Testis (tissue), 5 donors: ENCODE results near the gene TACO1. TPM values are rescaled to one million over a fixed set of nuclear protein-coding genes. Genes with fewer than 3 reads are reported as not detected.

ENCODE experiments used
- DNase-seq: peaks from one replicate; pipeline ENCODE4 v3.0.0-alpha.2; 2019
- H3K27ac ChIP-seq, 2 donors: fragments of 200-600 bp; sonication (generic); one replicate each; pipeline ENCODE4 v1.5.1; 2019
- H3K27me3 ChIP-seq: fragments of 200-600 bp; sonication (generic); one replicate; pipeline ENCODE4 v1.5.1; 2019
- H3K36me3 ChIP-seq: fragments of 200-600 bp; sonication (generic); one replicate; pipeline ENCODE4 v1.5.1; 2017; ENCODE audit warnings: low read depth; ENCODE audit errors: missing control alignments
- H3K4me1 ChIP-seq: fragments of 200-600 bp; sonication (generic); one replicate; pipeline ENCODE4 v1.5.1; 2019
- H3K4me3 ChIP-seq, 2 donors: fragments of 200-600 bp; sonication (generic); one replicate each; pipeline ENCODE4 v1.5.1; 2017 to 2019
- H3K9me3 ChIP-seq: fragments of 200-600 bp; sonication (generic); one replicate; pipeline ENCODE4 v1.5.1; 2017
- CTCF ChIP-seq, 3 experiments: fragments of 450-650 bp in 2 of 3; fragments of 200-600 bp in 1 of 3; sonication (generic) in 1 of 3; IDR thresholded peaks; one replicate each; pipeline ENCODE4 v1.5.1; 2016 to 2019; ENCODE audit warnings: antibody characterized with exemption in 3 of 3, mild to moderate bottlenecking in 2 of 3, moderate library complexity in 1 of 3
- POLR2A ChIP-seq: fragments of 450-650 bp; IDR thresholded peaks from one replicate; pipeline ENCODE4 v1.6.1; 2017; ENCODE audit warnings: antibody characterized with exemption, mild to moderate bottlenecking, moderate library complexity
- WGBS, 2 donors: methylation state at CpG; one replicate each; pipeline ENCODE4 v1.1.5; 2018; 5-methylcytosine and 5-hydroxymethylcytosine counted together
- intact Hi-C: fragments of 100-400 bp; cut with DNase I; formaldehyde crosslinking; loops from one replicate; pipeline ENCODE4 v1.15.1; 2023; ENCODE audit warnings: low total_unique reads
- long read RNA-seq, 2 donors: transcript quantifications; one replicate each; lab custom pipeline, GENCODE V29; 2026
- polyA plus RNA-seq: library from polyadenylated mRNA; stranded (reverse); fragments of 350-450 nt; fragmentation: Illumina TruSeq; extraction: RNeasy Lipid Tissue Mini Kit (QIAGEN cat#74804); gene quantifications from one replicate; pipeline ENCODE4 v1.2.3, GENCODE V29; 2014; ENCODE audit warnings: low read depth, low replicate concordance; ENCODE audit not compliant: insufficient read depth
- total RNA-seq, 2 donors: library from RNA; depleted of rRNA; stranded (reverse); fragments of >200 nt; gene quantifications; one replicate each; pipeline ENCODE4 v1.2.3, GENCODE V29; 2016

TACO1 gene
- 10 to 100 TPM; 19.2 to 22.3 TPM for total RNA-seq
- polyA plus RNA-seq: 28.0 TPM
- long read RNA-seq, donor 1, transcript TACO1-201 (5 exons, 1,469 nt): major isoform, 13 of 13 reads
- long read RNA-seq, donor 1, partial matches to known transcripts: 0 of 13 reads
- long read RNA-seq, donor 1, other reads (novel, unspliced or antisense): 0 of 13 reads
- long read RNA-seq, donor 2, transcript TACO1-201 (5 exons, 1,469 nt): major isoform, 6 of 6 reads
- long read RNA-seq, donor 2, partial matches to known transcripts: 0 of 6 reads
- long read RNA-seq, donor 2, other reads (novel, unspliced or antisense): 0 of 6 reads

- TF ChIP-seq CTCF (IDR thresholded peaks at IDR 0.05) (no peak), POLR2A (no peak)
- H3K9me3 ChIP-seq: no peaks in the 10 kb centered on the region
- peak; percentile 79 for DNase-seq
- H3K4me3 ChIP-seq: peak within 1 kb of the TSS; percentile 79 to 82
- WGBS, 2 donors: 1% methylated on average over 16 to 54 of the region's 61 CpGs
- H3K36me3 ChIP-seq: no peaks in the 10 kb centered on the region
- H3K4me1 ChIP-seq: peaks cover 14% of the 10 kb centered on the region
- H3K27me3 ChIP-seq: no peaks in the 10 kb centered on the region
- intact Hi-C loops: no loop called here
- H3K27ac ChIP-seq: peak within 1 kb of the TSS; percentile 28 to 81
Measured at GRCh38 chr17:63600569-63601438, at the start of gene TACO1. Gene TACO1 (plus strand): TSS chr17:63600895. CDS start chr17:63601084, 189 bp downstream.

DNA sequence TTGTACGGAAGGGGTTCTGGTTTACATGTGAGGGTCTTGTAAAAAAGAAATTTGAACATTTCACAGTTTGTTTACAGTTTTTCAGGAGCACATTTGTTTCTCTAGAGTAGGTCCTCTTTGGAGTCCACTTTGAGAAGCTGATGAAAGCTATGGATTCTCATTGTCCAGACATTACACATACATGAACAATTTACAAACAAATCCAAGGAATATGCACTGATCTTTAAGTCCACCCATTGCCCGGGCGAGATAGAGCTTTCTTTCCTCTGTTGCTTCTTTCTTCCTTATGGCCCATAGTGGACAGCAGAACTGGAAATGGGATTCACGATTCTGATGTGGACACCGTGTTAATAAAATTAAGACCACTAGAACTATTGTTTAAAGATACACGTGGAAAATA is 48.5 kb upstream of the TACO1 start:
- Histone ChIP-seq H3K27ac (no peak overlapping the region), H3K4me1 (peaks cover 25% of the 10 kb centered on the region), H3K36me3 (no peaks in the 10 kb centered on the region), H3K4me3 (peak overlapping the region in 1 of 2 donors; percentile 84), H3K9me3 (no peaks in the 10 kb centered on the region), H3K27me3 (no peaks in the 10 kb centered on the region)
- TF ChIP-seq POLR2A (no peak), CTCF (IDR thresholded peaks at IDR 0.05) (no peak)
- intact Hi-C loops: no loop called here
- DNase-seq: no peak
- WGBS, 2 donors: 41 to 44% methylated on average over 6 of the region's 6 CpGs

DNA sequence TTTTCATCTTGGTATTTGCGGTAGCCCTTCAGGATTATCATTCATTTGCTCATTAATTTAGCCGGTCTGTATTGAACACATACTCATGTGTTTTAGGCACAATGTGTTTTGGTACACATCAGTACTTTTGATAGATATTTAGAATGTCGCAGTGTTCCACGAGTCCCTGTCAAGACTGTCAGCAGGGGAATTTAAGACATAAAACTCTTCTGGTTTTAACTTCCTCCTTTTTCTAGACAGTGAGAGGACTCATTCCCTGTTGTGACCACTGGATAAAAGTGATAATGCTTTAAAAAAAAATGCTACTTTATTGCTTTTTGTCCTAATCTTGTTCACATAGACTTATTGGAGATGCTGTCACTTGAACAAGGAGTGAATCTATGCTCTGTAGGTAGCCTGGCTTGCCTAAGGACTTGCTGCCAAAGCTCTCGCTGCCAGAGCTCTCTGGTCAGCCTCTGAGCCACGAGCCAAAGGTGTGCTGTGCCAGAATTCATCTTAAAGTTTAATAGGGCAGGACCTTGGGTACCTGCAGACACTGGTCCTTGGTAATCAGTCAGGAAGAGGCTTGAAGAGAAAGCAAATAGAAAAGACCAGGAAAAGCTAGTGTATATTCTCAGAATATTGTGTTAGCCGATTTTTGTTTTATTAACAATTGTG is 45.1 kb upstream of the TACO1 start:
- no peak overlapping the region for H3K4me3 ChIP-seq
- peaks cover 16% of the 10 kb centered on the region for H3K4me1 ChIP-seq
- intact Hi-C loops: no loop called here
- no peak overlapping the region for H3K27ac ChIP-seq
- no peak for TF ChIP-seq POLR2A
- TF ChIP-seq CTCF (IDR thresholded peaks at IDR 0.05): no peak
- no peaks in the 10 kb centered on the region for H3K36me3 ChIP-seq
- 68 to 72% methylated on average over 7 of the region's 7 CpGs for WGBS, 2 donors
- no peaks in the 10 kb centered on the region for H3K9me3 ChIP-seq
- DNase-seq: no peak
- no peaks in the 10 kb centered on the region for H3K27me3 ChIP-seq

DNA sequence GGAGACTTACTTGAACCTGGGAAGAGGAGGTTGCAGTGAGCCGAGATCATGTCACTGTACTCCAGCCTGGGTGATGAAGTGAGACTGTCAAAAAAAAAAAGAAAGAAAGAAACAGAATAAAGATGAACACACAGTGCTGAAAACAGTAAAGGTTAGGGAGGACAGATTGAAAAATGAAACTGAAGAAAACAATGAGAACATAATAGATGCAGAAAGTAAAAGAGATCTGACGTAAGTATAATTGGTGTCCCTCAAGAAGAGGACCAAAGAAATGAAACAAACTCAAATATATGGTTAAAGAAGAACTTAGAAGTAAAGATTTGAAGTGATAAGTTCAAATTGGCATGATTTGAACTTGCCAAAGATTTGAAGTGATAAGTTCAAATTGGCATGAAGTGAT is 43.3 kb upstream of the TACO1 start:
- intact Hi-C loops: no loop called here
- Histone ChIP-seq H3K9me3 (no peaks in the 10 kb centered on the region), H3K27ac (no peak overlapping the region), H3K4me3 (no peak overlapping the region), H3K36me3 (no peaks in the 10 kb centered on the region), H3K27me3 (no peaks in the 10 kb centered on the region), H3K4me1 (peaks cover 11% of the 10 kb centered on the region)
- DNase-seq: no peak
- 88 to 94% methylated on average over 2 of the region's 2 CpGs for WGBS, 2 donors
- TF ChIP-seq POLR2A (no peak), CTCF (IDR thresholded peaks at IDR 0.05) (no peak)
